A673 (cell line): Measurements from ENCODE around the gene OR8B8.

Experiments
- CTCF ChIP-seq: fragments of 300-800, 200-600 bp; sonication (generic); conservative IDR thresholded peaks from 2 replicates; pipeline ENCODE4 v1.5.1; 2017; ENCODE audit warnings: low read depth, mild to moderate bottlenecking, antibody characterized with exemption, low read length, moderate library complexity, mixed read lengths
- EZH2 ChIP-seq: fragments of 200-600 bp; sonication (generic); IDR thresholded peaks from 2 replicates; pipeline ENCODE4 v1.6.1; 2017; ENCODE audit warnings: borderline replicate concordance, low read depth, mild to moderate bottlenecking, mixed read lengths, antibody characterized with exemption, low read length; ENCODE audit not compliant: poor library complexity, severe bottlenecking

DNA sequence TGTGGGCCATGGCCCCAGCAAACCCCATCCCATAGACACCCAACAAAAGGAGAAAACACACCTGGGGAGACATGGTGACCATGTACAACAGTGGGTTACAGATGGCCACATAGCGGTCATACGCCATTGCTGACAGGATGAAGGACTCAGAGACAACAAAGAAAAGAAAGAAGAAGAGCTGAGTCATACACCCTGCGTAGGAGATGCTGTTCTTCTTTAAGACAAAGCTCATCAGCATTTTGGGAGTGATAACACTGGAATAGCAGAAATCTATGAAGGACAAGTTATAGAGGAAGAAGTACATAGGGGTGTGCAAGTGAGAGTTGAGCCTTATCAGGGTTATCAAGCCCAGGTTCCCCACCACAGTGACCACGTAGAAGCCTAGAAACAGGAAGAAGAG lies 4.9 kb downstream of the OR8B8 start:
- TF ChIP-seq CTCF (no peak), EZH2 (no peak)
